Osteocyte (in vitro differentiated cells): Measurements from ENCODE around the gene RING1. TPM values are rescaled to one million over a fixed set of nuclear protein-coding genes. Genes with fewer than 3 reads are reported as not detected.

ENCODE experiments used
- DNase-seq: peaks from one replicate; pipeline ENCODE4 v3.0.0; 2021; ENCODE audit warnings: mixed read lengths; ENCODE audit not compliant: unreplicated experiment; ENCODE audit errors: extremely low spot score
- H3K27ac Mint-ChIP-seq: one replicate; pipeline ENCODE4 v1.8.0; 2021; ENCODE audit warnings: mild to moderate bottlenecking, mixed read lengths; ENCODE audit not compliant: unreplicated experiment
- H3K27me3 Mint-ChIP-seq: one replicate; pipeline ENCODE4 v1.8.0; 2021; ENCODE audit warnings: mixed read lengths; ENCODE audit not compliant: unreplicated experiment
- H3K36me3 Mint-ChIP-seq: one replicate; pipeline ENCODE4 v1.8.0; 2021; ENCODE audit warnings: mixed read lengths; ENCODE audit not compliant: unreplicated experiment
- H3K4me1 Mint-ChIP-seq: one replicate; pipeline ENCODE4 v1.8.0; 2021; ENCODE audit warnings: mixed read lengths; ENCODE audit not compliant: unreplicated experiment
- H3K4me3 Mint-ChIP-seq: one replicate; pipeline ENCODE4 v1.8.0; 2021; ENCODE audit warnings: mild to moderate bottlenecking, moderate library complexity, mixed read lengths; ENCODE audit not compliant: unreplicated experiment
- H3K9me3 Mint-ChIP-seq: one replicate; pipeline ENCODE4 v1.8.0; 2021; ENCODE audit warnings: mixed read lengths; ENCODE audit not compliant: unreplicated experiment
- CTCF ChIP-seq: fragments of 200-600 bp; sonication (generic); IDR thresholded peaks from 2 replicates; pipeline ENCODE4 v1.5.0; 2021; ENCODE audit warnings: antibody characterized with exemption, mild to moderate bottlenecking, moderate library complexity
- total RNA-seq: library from RNA; stranded (reverse); gene quantifications from 2 replicates; pipeline ENCODE4 v1.2.1, GENCODE V29; 2021

The RING1 gene
- total RNA-seq, 1 donor from 2014 or later, result 58.8 TPM

GRCh38 chr6:33249732-33250630 is 41.7 kb downstream of the RING1 start:
- no peak for DNase-seq
- no peak for TF ChIP-seq CTCF
- Mint-ChIP-seq H3K27me3 (no peaks in the 10 kb centered on the region), H3K9me3 (no peaks in the 10 kb centered on the region), H3K4me3 (peak overlapping the region; percentile 85), H3K36me3 (peaks cover 16% of the 10 kb centered on the region), H3K27ac (peak overlapping the region; percentile 99), H3K4me1 (peaks cover 34% of the 10 kb centered on the region)

GRCh38 chr6:33250731-33251130 is 42.4 kb downstream of the RING1 start:
- Mint-ChIP-seq H3K4me1 (peaks cover 34% of the 10 kb centered on the region), H3K9me3 (no peaks in the 10 kb centered on the region), H3K4me3 (peak overlapping the region; percentile 85), H3K36me3 (peaks cover 17% of the 10 kb centered on the region), H3K27ac (peak overlapping the region; percentile 99), H3K27me3 (no peaks in the 10 kb centered on the region)
- no peak for TF ChIP-seq CTCF
- DNase-seq, result no peak

- TF ChIP-seq CTCF, result no peak
- peaks cover 20% of the 10 kb centered on the region for H3K36me3 Mint-ChIP-seq
- peak overlapping the region; percentile 51 for H3K4me3 Mint-ChIP-seq
- no peak for DNase-seq
- peak overlapping the region; percentile 40 for H3K27ac Mint-ChIP-seq
- peaks cover 34% of the 10 kb centered on the region for H3K4me1 Mint-ChIP-seq
- H3K9me3 Mint-ChIP-seq, result no peaks in the 10 kb centered on the region
- no peaks in the 10 kb centered on the region for H3K27me3 Mint-ChIP-seq
These were observed 43.2 kb downstream of the RING1 start for GRCh38 chr6:33251395-33252012.

GRCh38 chr6:33252759-33253158 is 44.5 kb downstream of the RING1 start:
- Mint-ChIP-seq H3K27me3 (no peaks in the 10 kb centered on the region), H3K9me3 (no peaks in the 10 kb centered on the region), H3K36me3 (peaks cover 21% of the 10 kb centered on the region), H3K4me3 (no peak overlapping the region), H3K27ac (no peak overlapping the region), H3K4me1 (peaks cover 34% of the 10 kb centered on the region)
- no peak for TF ChIP-seq CTCF
- DNase-seq, result no peak

- H3K36me3 Mint-ChIP-seq, result peaks cover 22% of the 10 kb centered on the region
- no peaks in the 10 kb centered on the region for H3K27me3 Mint-ChIP-seq
- no peak overlapping the region for H3K4me3 Mint-ChIP-seq
- H3K4me1 Mint-ChIP-seq, result peaks cover 20% of the 10 kb centered on the region
- no peaks in the 10 kb centered on the region for H3K9me3 Mint-ChIP-seq
- H3K27ac Mint-ChIP-seq, result no peak overlapping the region
- DNase-seq, result no peak
- no peak for TF ChIP-seq CTCF
These were observed 46.3 kb downstream of the RING1 start for GRCh38 chr6:33254591-33254990.
